Chondrocyte (in vitro differentiated cells): ENCODE data around the gene ZFHX2. TPM values are rescaled to one million over a fixed set of nuclear protein-coding genes. Genes with fewer than 3 reads are reported as not detected.

Experiments
- DNase-seq: peaks from one replicate; pipeline ENCODE4 v3.0.0; 2021; ENCODE audit warnings: mixed read lengths, low spot score
- H3K27ac Mint-ChIP-seq: one replicate; pipeline ENCODE4 v1.8.0; 2021; ENCODE audit warnings: mild to moderate bottlenecking, moderate library complexity, mixed read lengths; ENCODE audit not compliant: unreplicated experiment
- H3K27me3 Mint-ChIP-seq: 2 replicates; pipeline ENCODE4 v1.8.0; 2021; ENCODE audit warnings: low read depth, mixed read lengths
- H3K36me3 Mint-ChIP-seq: 2 replicates; pipeline ENCODE4 v1.8.0; 2021; ENCODE audit warnings: low read depth, mixed read lengths
- H3K4me1 Mint-ChIP-seq: 2 replicates; pipeline ENCODE4 v1.8.0; 2021; ENCODE audit warnings: low read depth, mild to moderate bottlenecking, mixed read lengths
- H3K4me3 Mint-ChIP-seq: one replicate; pipeline ENCODE4 v1.8.0; 2021; ENCODE audit warnings: mild to moderate bottlenecking, moderate library complexity, mixed read lengths; ENCODE audit not compliant: unreplicated experiment
- H3K9me3 Mint-ChIP-seq: 2 replicates; pipeline ENCODE4 v1.8.0; 2021; ENCODE audit warnings: low read depth, mixed read lengths
- total RNA-seq: library from RNA; stranded (reverse); gene quantifications from 3 replicates; pipeline ENCODE4 v1.2.1, GENCODE V29; 2021
- TF ChIP-seq, protein P1 (sequence below): fragments of 200-600 bp; sonication (generic); IDR thresholded peaks from 2 replicates; pipeline ENCODE4 v1.5.0; 2021; ENCODE audit warnings: antibody characterized with exemption, mild to moderate bottlenecking, moderate library complexity

The ZFHX2 gene
- total RNA-seq, 1 donor from 2014 or later = 11.8 TPM

DNA sequence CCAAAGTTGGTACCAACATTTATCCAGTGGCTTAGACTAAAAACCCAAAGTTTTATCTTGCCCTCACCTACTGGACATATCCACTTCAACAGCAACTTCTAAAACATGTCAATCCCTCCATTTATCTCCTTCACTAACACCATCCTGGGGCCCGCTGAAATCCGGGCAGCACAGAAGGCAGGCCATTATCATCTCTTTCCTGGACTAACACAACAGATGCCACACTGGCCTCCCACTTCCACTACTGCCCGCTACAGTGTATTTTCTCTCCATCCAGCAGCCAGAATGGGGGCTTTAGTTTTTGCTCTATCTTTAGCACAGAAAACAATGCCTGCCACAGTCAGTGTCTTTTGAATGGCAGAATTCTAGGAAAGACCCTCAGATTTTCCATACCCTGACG, 15.6 kb downstream of the ZFHX2 start:
- H3K36me3 Mint-ChIP-seq = peaks cover 10% of the 10 kb centered on the region
- TF ChIP-seq, protein P1, sequence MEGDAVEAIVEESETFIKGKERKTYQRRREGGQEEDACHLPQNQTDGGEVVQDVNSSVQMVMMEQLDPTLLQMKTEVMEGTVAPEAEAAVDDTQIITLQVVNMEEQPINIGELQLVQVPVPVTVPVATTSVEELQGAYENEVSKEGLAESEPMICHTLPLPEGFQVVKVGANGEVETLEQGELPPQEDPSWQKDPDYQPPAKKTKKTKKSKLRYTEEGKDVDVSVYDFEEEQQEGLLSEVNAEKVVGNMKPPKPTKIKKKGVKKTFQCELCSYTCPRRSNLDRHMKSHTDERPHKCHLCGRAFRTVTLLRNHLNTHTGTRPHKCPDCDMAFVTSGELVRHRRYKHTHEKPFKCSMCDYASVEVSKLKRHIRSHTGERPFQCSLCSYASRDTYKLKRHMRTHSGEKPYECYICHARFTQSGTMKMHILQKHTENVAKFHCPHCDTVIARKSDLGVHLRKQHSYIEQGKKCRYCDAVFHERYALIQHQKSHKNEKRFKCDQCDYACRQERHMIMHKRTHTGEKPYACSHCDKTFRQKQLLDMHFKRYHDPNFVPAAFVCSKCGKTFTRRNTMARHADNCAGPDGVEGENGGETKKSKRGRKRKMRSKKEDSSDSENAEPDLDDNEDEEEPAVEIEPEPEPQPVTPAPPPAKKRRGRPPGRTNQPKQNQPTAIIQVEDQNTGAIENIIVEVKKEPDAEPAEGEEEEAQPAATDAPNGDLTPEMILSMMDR = no peak
- no peaks in the 10 kb centered on the region for H3K27me3 Mint-ChIP-seq
- no peaks in the 10 kb centered on the region for H3K4me1 Mint-ChIP-seq
- H3K9me3 Mint-ChIP-seq = no peaks in the 10 kb centered on the region
- H3K27ac Mint-ChIP-seq = no peak overlapping the region
- no peak overlapping the region for H3K4me3 Mint-ChIP-seq
- no peak for DNase-seq

DNA sequence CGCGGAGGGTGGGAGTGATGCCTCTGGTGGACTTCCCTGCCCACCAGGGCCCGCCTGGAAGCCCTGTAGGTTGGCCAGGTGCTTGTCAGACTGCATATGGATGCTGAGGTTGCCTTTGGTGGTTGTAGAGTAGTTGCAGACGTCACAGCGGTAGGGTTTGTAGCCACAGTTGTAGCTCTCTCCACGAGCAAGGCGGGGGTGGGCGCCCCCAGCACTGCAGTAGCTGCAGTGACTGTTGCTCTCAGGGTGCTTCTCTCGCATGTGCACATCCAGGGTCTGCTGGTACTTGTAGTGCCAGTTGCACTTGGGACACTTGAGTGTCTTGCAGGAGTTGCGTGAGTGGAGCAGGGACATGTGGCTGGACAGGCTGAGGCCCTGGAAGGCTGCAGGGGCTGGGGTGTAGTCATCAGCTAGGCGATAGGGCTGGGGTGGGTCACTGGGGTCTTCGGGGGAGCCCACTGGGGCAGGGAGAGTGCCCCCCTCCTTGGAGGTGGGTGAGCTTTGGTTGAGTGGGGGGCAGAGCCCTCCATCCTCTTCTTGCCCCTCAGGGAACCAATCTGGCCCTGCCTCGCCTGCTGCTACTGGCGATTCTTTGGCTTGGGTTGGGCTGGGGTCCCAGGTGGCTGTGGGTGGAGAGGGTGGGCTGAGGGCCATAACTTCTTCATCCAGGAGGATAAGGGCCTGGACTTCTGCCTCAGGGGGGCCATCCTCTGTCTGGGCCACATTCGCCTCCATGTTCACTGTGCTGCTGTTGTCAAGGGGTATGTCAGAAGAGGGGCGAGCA, 17.7 kb downstream of the ZFHX2 start:
- Mint-ChIP-seq H3K4me3 (no peak overlapping the region), H3K4me1 (no peaks in the 10 kb centered on the region), H3K27ac (no peak overlapping the region), H3K36me3 (peaks cover 10% of the 10 kb centered on the region), H3K9me3 (no peaks in the 10 kb centered on the region), H3K27me3 (no peaks in the 10 kb centered on the region)
- DNase-seq = no peak
- TF ChIP-seq, protein P1 = no peak

DNA sequence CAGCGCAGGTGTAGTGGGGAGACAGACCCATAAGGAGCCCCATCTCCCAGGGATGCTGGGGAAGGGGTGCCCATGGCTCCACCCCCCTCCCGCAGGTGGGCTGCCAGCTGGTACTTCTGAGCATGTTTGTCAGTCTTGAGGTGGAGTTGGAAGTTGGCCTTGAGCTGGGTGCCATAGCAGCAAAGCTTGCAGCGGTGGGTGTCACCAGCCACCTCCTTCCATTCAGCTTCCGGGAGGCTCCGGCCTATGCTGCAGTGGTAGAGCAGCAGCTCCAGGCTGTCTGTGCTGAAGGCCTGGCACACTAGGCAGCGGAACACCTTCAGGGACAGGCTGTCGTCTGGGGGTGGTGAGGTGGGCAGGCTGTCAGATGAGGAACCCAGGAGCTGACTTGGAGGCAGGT, 18.9 kb downstream of the ZFHX2 start:
- TF ChIP-seq, protein P1 = no peak
- Mint-ChIP-seq H3K27me3 (no peaks in the 10 kb centered on the region), H3K4me3 (no peak overlapping the region), H3K27ac (no peak overlapping the region), H3K36me3 (peaks cover 13% of the 10 kb centered on the region), H3K4me1 (no peaks in the 10 kb centered on the region), H3K9me3 (no peaks in the 10 kb centered on the region)
- no peak for DNase-seq

DNA sequence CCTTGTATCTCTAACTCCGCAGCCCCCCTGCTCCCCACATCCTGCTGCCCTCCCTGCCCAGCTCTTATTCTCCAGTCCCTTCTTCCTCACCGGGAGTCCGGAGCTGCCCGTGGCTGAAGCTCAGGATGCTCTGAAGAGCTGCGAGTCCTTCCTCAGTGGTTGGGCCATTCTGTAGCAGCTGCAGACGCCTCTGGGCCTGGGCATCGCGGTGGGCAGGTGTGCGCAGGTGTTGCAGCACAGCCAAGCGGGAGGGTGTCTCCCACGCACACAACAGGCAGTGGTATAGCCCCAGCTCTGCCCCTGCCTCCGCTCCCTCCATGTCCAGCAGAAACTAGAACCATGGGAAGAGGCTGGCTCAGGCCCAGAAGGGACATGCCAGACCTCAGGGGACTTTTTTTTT, 20.2 kb downstream of the ZFHX2 start:
- Mint-ChIP-seq H3K4me1 (no peaks in the 10 kb centered on the region), H3K36me3 (peaks cover 15% of the 10 kb centered on the region)

DNA sequence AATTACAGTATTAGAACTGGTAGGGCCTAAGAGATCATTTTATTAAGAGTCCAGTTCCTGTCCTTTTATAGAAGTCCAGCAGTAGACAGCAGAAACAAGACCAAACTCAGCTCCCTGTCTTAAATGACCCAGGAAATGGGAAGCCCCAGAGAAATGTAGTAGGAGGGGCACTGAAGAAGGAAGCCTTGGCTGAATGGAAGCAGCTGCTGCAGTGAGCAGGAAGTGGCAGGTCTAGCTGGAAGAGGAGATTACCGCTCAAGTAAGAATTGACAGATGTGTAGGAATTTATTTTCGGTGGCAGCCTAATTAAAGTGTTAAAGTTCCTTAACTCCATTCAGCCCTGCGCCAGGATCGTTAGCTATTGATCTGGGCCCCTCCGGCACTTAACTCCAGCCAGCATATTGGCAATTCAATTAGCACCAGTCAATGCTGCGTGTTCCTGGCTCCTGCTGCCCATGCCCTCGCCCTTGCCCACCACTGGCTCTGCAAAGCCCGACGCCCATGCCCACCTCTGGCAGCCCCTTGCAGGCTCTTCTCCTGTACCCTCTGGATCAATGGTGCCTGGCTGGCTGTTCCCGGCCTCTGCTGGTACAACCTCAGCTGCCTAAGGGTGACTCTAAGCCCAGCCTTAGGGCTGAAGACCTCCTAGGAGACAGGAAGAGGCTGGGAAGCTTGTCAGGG, 21.1 kb downstream of the ZFHX2 start:
- H3K4me3 Mint-ChIP-seq = no peak overlapping the region
- peaks cover 17% of the 10 kb centered on the region for H3K36me3 Mint-ChIP-seq
- TF ChIP-seq, protein P1 = no peak
- DNase-seq = no peak
- peak overlapping the region; percentile 54 for H3K27ac Mint-ChIP-seq
- H3K27me3 Mint-ChIP-seq = no peaks in the 10 kb centered on the region
- H3K4me1 Mint-ChIP-seq = no peaks in the 10 kb centered on the region
- H3K9me3 Mint-ChIP-seq = no peaks in the 10 kb centered on the region

More for the DNA sequence above, 20.2 kb downstream of the ZFHX2 start:
- no peaks in the 10 kb centered on the region for H3K27me3 Mint-ChIP-seq
- no peak overlapping the region for H3K4me3 Mint-ChIP-seq
- no peaks in the 10 kb centered on the region for H3K9me3 Mint-ChIP-seq
- H3K27ac Mint-ChIP-seq = no peak overlapping the region
- no peak for DNase-seq
- TF ChIP-seq, protein P1 = no peak
